SK-N-SH treated with all-trans-retinoic acid at 6 μM for 48 hours (cell line): ENCODE measurements around the gene PACC1.

ENCODE experiments used
- ATAC-seq: fragments of 200-7000 bp; cut with Tn5 transposase; 3 replicates; pipeline ENCODE4 v1.9.1; 2020; ENCODE audit warnings: mild to moderate bottlenecking, moderate library complexity
- CSDC2 ChIP-seq: fragments of 250-450 bp; sonication (Bioruptor Pico); IDR thresholded peaks from 2 replicates; pipeline ENCODE4 v1.5.0; 2020; ENCODE audit warnings: mild to moderate bottlenecking, moderate library complexity
- ESRRG ChIP-seq: fragments of 250-450 bp; sonication (Bioruptor Pico); IDR thresholded peaks from 2 replicates; pipeline ENCODE4 v1.6.1; 2021; ENCODE audit warnings: mild to moderate bottlenecking
- GLIS3 ChIP-seq: fragments of 250-450 bp; sonication (Bioruptor Pico); IDR thresholded peaks from 2 replicates; pipeline ENCODE4 v1.5.0; 2020; ENCODE audit warnings: mild to moderate bottlenecking, moderate library complexity
- ISL1 ChIP-seq: fragments of 250-450 bp; sonication (Bioruptor Pico); IDR thresholded peaks from 2 replicates; pipeline ENCODE4 v2.1.2; 2022; ENCODE audit warnings: mild to moderate bottlenecking, moderate library complexity
- OSR1 ChIP-seq: fragments of 250-450 bp; sonication (Bioruptor Pico); IDR thresholded peaks from 2 replicates; pipeline ENCODE4 v1.8.0; 2022; ENCODE audit warnings: moderate library complexity, mild to moderate bottlenecking, inconsistent platforms
- PPARA ChIP-seq: fragments of 250-450 bp; sonication (Bioruptor Pico); IDR thresholded peaks from 2 replicates; pipeline ENCODE4 v1.5.0; 2020; ENCODE audit warnings: mild to moderate bottlenecking, borderline replicate concordance
- RARB ChIP-seq: fragments of 250-450 bp; sonication (Bioruptor Pico); IDR thresholded peaks from 2 replicates; pipeline ENCODE4 v1.8.0; 2021; ENCODE audit warnings: mild to moderate bottlenecking, moderate library complexity
- SNAI2 ChIP-seq: fragments of 250-450 bp; sonication (Bioruptor Pico); IDR thresholded peaks from 2 replicates; pipeline ENCODE4 v1.5.0; 2020; ENCODE audit warnings: mild to moderate bottlenecking, moderate library complexity
- TCF4 ChIP-seq: fragments of 250-450 bp; sonication (Bioruptor Pico); IDR thresholded peaks from 2 replicates; pipeline ENCODE4 v1.8.0; 2021; ENCODE audit warnings: mild to moderate bottlenecking, moderate library complexity, borderline replicate concordance
- TOX ChIP-seq: fragments of 250-450 bp; sonication (Bioruptor Pico); IDR thresholded peaks from 2 replicates; pipeline ENCODE4 v1.8.0; 2021; ENCODE audit warnings: mild to moderate bottlenecking, moderate library complexity, borderline replicate concordance
- ZC3H10 ChIP-seq: fragments of 250-450 bp; sonication (Bioruptor Pico); IDR thresholded peaks from 2 replicates; pipeline ENCODE4 v1.5.1; 2021; ENCODE audit warnings: mild to moderate bottlenecking, moderate library complexity
- ZFP3 ChIP-seq: fragments of 250-450 bp; sonication (Bioruptor Pico); IDR thresholded peaks from 2 replicates; pipeline ENCODE4 v1.5.0; 2020; ENCODE audit warnings: mild to moderate bottlenecking, moderate library complexity
- ZFP30 ChIP-seq: fragments of 450-650 bp; formaldehyde crosslinking; IDR thresholded peaks from 2 replicates; pipeline ENCODE4 v1.5.0; 2022; ENCODE audit warnings: mild to moderate bottlenecking, moderate library complexity
- ZNF565 ChIP-seq: fragments of 450-650 bp; formaldehyde crosslinking; conservative IDR thresholded peaks from 2 replicates; pipeline ENCODE4 v1.5.0; 2020; ENCODE audit warnings: low read depth, mild to moderate bottlenecking, moderate library complexity
- ZNF70 ChIP-seq: fragments of 450-650 bp; formaldehyde crosslinking; IDR thresholded peaks from 2 replicates; pipeline ENCODE4 v1.5.0; 2020; ENCODE audit warnings: mild to moderate bottlenecking, moderate library complexity
- ZNF8 ChIP-seq: fragments of 450-650 bp; formaldehyde crosslinking; IDR thresholded peaks from 2 replicates; pipeline ENCODE4 v1.5.0; 2020; ENCODE audit warnings: mild to moderate bottlenecking, moderate library complexity
- TF ChIP-seq, protein P1 (sequence below): fragments of 250-450 bp; sonication (Bioruptor Pico); IDR thresholded peaks from 2 replicates; pipeline ENCODE4 v1.5.1; 2020; ENCODE audit warnings: low read depth, mild to moderate bottlenecking, moderate library complexity
- TF ChIP-seq, protein P2 (sequence below): fragments of 250-450 bp; sonication (Bioruptor Pico); IDR thresholded peaks from 2 replicates; pipeline ENCODE4 v1.8.0; 2021; ENCODE audit warnings: low read depth, mild to moderate bottlenecking, moderate library complexity, borderline replicate concordance
- TF ChIP-seq, protein P3 (sequence below): fragments of 250-450 bp; sonication (Bioruptor Pico); IDR thresholded peaks from 2 replicates; pipeline ENCODE4 v1.8.0; 2020; ENCODE audit warnings: mild to moderate bottlenecking, moderate library complexity, borderline replicate concordance
- TF ChIP-seq, protein P4 (sequence below): fragments of 250-450 bp; sonication (Bioruptor Pico); IDR thresholded peaks from 2 replicates; pipeline ENCODE4 v1.5.1; 2021; ENCODE audit warnings: mild to moderate bottlenecking, moderate library complexity
- TF ChIP-seq, protein P5 (sequence below): fragments of 250-450 bp; sonication (Bioruptor Pico); IDR thresholded peaks from 2 replicates; pipeline ENCODE4 v1.5.0; 2020; ENCODE audit warnings: mild to moderate bottlenecking, moderate library complexity

The PACC1 gene

DNA sequence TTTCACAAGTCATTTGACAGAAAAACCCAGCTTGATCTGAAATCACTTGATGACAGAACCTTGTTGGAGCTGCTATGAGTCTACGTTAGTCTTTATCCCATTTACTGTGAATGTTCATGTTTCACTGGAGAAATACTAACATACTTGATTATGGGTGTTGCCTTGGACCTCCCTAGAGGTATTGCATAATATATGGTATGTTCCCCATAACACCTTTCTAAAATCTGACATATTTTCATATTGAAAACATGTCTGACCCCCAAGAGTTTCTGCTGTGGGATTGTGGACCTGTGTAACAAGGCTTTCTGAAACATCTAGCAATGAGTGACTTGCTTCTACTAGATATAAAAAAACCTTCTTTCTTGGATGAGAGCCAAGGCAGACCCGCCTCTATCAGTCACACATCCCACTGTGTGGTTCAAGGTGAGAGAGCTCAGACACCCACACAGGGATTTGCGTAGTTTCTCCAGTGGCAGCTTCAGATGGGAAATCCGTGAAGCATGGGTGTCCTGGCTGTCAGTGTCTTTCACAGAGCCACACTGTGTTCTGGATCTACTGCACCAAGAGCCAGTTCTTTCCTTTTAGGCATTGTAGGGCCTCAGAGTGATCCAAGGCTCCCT, 22.6 kb upstream of the PACC1 start (continued):
- TF ChIP-seq, protein P1, sequence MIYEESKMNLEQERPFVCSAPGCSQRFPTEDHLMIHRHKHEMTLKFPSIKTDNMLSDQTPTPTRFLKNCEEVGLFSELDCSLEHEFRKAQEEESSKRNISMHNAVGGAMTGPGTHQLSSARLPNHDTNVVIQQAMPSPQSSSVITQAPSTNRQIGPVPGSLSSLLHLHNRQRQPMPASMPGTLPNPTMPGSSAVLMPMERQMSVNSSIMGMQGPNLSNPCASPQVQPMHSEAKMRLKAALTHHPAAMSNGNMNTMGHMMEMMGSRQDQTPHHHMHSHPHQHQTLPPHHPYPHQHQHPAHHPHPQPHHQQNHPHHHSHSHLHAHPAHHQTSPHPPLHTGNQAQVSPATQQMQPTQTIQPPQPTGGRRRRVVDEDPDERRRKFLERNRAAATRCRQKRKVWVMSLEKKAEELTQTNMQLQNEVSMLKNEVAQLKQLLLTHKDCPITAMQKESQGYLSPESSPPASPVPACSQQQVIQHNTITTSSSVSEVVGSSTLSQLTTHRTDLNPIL (CRISPR knock-in tag) = no peak
- no peak for TF ChIP-seq CSDC2 (CRISPR knock-in tag)

DNA sequence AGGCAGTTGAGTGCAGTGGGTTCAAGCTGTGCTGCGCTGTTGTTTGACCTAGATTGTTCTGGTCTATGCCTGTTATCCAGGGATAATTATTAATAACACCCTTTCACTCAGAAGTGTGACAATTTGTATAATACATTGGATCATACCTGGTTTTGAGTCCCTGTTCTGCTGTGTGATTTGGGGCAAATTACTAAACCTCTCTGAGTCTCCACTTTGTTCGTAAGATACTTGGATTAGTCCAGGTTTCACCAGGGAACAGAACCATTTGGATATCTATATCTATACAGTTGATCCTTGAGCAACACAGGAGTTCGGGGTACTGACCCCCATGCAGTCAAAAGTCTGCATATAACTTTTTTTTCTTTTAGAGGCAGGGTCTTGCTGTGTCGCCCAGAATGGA, 20.3 kb upstream of the PACC1 start:
- no peak for TF ChIP-seq ISL1 (CRISPR knock-in tag)
- no peak for TF ChIP-seq ZFP3
- TF ChIP-seq ZNF565 (CRISPR knock-in tag) = no peak
- no peak for TF ChIP-seq TCF4
- TF ChIP-seq, protein P2, sequence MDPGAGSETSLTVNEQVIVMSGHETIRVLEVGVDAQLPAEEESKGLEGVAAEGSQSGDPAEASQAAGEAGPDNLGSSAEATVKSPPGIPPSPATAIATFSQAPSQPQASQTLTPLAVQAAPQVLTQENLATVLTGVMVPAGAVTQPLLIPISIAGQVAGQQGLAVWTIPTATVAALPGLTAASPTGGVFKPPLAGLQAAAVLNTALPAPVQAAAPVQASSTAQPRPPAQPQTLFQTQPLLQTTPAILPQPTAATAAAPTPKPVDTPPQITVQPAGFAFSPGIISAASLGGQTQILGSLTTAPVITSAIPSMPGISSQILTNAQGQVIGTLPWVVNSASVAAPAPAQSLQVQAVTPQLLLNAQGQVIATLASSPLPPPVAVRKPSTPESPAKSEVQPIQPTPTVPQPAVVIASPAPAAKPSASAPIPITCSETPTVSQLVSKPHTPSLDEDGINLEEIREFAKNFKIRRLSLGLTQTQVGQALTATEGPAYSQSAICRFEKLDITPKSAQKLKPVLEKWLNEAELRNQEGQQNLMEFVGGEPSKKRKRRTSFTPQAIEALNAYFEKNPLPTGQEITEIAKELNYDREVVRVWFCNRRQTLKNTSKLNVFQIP = no peak
- ATAC-seq = no peak

DNA sequence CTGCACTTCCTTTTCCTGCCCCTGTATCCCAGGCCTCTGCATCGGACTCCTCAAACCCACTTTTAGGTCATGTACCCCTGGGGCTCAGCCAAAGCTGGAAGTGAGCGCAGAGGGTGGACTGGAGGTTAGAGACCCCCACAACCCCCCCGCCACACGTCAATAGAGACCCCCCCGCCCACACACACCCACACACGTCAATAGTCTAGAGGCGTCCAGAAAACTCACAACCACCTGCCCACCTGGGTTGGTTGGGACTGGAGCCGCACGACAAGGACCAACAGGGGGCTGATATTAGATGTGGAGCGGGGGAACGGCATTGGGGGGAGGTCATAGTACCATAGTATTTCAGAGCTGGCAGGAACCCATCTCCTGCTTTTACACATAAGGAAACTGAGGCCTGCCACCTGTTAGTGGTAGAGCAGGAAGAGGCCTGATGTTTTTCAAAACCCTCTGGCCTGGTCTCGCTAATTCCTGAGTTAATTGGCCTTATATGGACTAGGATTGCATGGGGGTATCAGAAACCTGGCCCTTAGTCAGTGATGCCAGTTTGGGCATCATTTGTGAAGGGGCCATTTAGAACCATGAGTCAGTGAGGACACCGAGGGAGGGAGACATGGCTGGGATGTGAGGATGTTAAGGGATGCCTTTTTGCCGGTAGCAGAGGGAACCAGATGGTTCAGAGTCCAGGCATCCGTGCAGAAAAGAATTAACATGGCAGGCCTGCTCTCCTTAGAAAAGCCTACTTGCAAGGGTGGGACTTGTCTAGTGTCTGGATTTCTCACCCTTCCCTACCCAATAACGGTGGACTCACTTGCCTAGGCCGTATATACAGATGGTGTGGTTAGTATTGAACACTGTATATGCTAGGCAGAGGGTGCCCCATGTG, 19.1 kb upstream of the PACC1 start:
- no peak for ATAC-seq
- TF ChIP-seq CSDC2 (CRISPR knock-in tag) (no peak), ZFP30 (CRISPR knock-in tag) (no peak), ESRRG (no peak), PPARA (CRISPR knock-in tag) (no peak)
- TF ChIP-seq, protein P3, sequence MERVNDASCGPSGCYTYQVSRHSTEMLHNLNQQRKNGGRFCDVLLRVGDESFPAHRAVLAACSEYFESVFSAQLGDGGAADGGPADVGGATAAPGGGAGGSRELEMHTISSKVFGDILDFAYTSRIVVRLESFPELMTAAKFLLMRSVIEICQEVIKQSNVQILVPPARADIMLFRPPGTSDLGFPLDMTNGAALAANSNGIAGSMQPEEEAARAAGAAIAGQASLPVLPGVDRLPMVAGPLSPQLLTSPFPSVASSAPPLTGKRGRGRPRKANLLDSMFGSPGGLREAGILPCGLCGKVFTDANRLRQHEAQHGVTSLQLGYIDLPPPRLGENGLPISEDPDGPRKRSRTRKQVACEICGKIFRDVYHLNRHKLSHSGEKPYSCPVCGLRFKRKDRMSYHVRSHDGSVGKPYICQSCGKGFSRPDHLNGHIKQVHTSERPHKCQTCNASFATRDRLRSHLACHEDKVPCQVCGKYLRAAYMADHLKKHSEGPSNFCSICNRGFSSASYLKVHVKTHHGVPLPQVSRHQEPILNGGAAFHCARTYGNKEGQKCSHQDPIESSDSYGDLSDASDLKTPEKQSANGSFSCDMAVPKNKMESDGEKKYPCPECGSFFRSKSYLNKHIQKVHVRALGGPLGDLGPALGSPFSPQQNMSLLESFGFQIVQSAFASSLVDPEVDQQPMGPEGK (CRISPR knock-in tag) = no peak

DNA sequence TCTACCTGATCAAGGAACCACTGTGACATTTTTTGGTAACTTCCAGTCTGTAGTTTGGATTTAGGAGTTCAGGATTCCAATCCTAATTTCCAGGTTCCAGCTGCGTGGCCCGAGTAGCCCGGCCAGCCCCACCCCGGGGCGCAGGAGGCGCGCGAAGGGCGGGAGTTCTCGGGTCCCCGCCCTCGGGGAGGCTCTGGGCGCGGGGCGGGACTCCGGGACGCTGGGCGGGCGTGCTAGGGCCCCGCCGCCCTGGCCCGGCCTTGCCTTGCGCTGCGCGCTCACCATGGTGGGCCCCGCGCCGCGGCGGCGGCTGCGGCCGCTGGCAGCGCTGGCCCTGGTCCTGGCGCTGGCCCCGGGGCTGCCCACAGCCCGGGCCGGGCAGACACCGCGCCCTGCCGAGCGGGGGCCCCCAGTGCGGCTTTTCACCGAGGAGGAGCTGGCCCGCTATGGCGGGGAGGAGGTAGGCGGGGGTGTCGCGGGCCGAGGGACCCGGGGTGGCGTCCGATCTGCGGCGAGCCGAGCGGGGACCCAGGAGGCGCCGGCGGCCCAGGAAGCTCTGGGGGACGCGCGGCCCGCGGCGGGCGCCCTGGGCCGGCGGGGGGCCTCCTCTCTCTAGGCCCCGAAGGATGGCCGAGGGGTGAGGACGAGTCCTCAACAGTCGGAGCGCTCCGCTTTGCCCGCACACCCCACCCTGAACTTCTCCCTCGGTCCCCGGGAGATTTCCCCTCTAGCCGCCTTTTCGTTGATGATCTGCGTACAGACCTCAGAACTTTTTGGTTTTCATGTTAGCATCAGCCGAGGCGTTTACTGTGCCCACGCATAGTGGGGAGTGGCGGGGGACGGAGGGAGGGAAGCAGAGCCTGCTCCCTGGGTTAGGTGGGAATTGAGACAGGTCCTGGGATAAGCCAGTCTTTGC, 18.2 kb upstream of the PACC1 start, which contains the start of gene NENF:
NENF (plus strand) TSS at position 260 of the 916 bp plus-strand sequence; CDS start at position 284, 24 bp downstream.
- peak; percentile 100 for ATAC-seq
- TF ChIP-seq ESRRG = no peak
- TF ChIP-seq, protein P1 (CRISPR knock-in tag) = no peak
- no peak for TF ChIP-seq ZNF8
- TF ChIP-seq PPARA (CRISPR knock-in tag) = no peak
- TF ChIP-seq GLIS3 (CRISPR knock-in tag) = no peak
- TF ChIP-seq ZFP30 (CRISPR knock-in tag) = no peak
- no peak for TF ChIP-seq ZC3H10
- no peak for TF ChIP-seq ISL1 (CRISPR knock-in tag)
- TF ChIP-seq ZNF565 (CRISPR knock-in tag) = no peak
- TF ChIP-seq TCF4 = no peak
- TF ChIP-seq ZNF70 = no peak
- no peak for TF ChIP-seq TOX (CRISPR knock-in tag)
- TF ChIP-seq OSR1 = no peak
- TF ChIP-seq, protein P4, sequence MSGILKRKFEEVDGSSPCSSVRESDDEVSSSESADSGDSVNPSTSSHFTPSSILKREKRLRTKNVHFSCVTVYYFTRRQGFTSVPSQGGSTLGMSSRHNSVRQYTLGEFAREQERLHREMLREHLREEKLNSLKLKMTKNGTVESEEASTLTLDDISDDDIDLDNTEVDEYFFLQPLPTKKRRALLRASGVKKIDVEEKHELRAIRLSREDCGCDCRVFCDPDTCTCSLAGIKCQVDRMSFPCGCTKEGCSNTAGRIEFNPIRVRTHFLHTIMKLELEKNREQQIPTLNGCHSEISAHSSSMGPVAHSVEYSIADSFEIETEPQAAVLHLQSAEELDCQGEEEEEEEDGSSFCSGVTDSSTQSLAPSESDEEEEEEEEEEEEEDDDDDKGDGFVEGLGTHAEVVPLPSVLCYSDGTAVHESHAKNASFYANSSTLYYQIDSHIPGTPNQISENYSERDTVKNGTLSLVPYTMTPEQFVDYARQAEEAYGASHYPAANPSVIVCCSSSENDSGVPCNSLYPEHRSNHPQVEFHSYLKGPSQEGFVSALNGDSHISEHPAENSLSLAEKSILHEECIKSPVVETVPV (CRISPR knock-in tag) = no peak
- TF ChIP-seq, protein P5, sequence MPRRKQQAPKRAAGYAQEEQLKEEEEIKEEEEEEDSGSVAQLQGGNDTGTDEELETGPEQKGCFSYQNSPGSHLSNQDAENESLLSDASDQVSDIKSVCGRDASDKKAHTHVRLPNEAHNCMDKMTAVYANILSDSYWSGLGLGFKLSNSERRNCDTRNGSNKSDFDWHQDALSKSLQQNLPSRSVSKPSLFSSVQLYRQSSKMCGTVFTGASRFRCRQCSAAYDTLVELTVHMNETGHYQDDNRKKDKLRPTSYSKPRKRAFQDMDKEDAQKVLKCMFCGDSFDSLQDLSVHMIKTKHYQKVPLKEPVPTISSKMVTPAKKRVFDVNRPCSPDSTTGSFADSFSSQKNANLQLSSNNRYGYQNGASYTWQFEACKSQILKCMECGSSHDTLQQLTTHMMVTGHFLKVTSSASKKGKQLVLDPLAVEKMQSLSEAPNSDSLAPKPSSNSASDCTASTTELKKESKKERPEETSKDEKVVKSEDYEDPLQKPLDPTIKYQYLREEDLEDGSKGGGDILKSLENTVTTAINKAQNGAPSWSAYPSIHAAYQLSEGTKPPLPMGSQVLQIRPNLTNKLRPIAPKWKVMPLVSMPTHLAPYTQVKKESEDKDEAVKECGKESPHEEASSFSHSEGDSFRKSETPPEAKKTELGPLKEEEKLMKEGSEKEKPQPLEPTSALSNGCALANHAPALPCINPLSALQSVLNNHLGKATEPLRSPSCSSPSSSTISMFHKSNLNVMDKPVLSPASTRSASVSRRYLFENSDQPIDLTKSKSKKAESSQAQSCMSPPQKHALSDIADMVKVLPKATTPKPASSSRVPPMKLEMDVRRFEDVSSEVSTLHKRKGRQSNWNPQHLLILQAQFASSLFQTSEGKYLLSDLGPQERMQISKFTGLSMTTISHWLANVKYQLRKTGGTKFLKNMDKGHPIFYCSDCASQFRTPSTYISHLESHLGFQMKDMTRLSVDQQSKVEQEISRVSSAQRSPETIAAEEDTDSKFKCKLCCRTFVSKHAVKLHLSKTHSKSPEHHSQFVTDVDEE (CRISPR knock-in tag) = no peak
- TF ChIP-seq ZFP3 = no peak
- TF ChIP-seq SNAI2 = no peak
- no peak for TF ChIP-seq RARB (CRISPR knock-in tag)
